ENCODE measurements around the gene SGCD.

The SGCD gene

DNA sequence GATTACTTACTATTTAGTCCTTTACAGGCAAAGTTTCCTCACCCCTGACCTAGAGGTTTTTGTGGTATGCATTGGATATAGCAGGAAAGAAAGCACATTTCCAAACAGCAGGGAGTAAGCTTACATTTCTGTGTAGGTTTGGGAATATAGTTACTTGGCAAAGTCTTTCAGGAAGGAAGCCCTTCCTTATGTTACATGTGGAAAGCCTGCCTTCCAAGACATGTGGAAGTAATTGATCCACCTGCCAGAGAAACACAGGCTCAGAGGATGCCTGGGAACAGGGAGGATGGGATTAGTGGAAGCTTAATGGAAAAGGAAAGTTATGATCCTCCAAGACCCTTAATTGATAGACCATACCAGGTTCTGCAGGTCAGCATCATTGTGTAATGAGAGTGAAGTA lies 435.8 kb downstream of the SGCD start:
- Histone ChIP-seq H3K4me3 (replicated peaks; ENCODE audit: low read depth, low read length) (no peak overlapping the region), H3K27me3 (replicated peaks; ENCODE audit: control insufficient read depth, insufficient read depth, low read length) (no peaks in the 10 kb centered on the region; the same call in 1 of the 2 replicates), H3K36me3 (ENCODE audit: control insufficient read depth, insufficient read depth, low read length) (no peaks in the 10 kb centered on the region)
- no peak for TF ChIP-seq CTCF (IDR thresholded peaks at IDR 0.05; ENCODE audit: insufficient read depth, low read length, poor library complexity, severe bottlenecking)
- DNase-seq (ENCODE audit: extremely low read depth, insufficient read length) = no peak

- H3K27me3 ChIP-seq (replicated peaks; ENCODE audit: control insufficient read depth, insufficient read depth, low read length) = no peaks in the 10 kb centered on the region; the same call in 1 of the 2 replicates
- no peak for TF ChIP-seq CTCF (IDR thresholded peaks at IDR 0.05; ENCODE audit: insufficient read depth, low read length, poor library complexity, severe bottlenecking)
- H3K36me3 ChIP-seq (ENCODE audit: control insufficient read depth, insufficient read depth, low read length) = no peaks in the 10 kb centered on the region
- no peak overlapping the region for H3K4me3 ChIP-seq (replicated peaks; ENCODE audit: low read depth, low read length)
- DNase-seq (ENCODE audit: extremely low read depth, insufficient read length) = no peak
These were observed 437.4 kb downstream of the SGCD start for GRCh38 chr5:156764176-156764971.

DNA sequence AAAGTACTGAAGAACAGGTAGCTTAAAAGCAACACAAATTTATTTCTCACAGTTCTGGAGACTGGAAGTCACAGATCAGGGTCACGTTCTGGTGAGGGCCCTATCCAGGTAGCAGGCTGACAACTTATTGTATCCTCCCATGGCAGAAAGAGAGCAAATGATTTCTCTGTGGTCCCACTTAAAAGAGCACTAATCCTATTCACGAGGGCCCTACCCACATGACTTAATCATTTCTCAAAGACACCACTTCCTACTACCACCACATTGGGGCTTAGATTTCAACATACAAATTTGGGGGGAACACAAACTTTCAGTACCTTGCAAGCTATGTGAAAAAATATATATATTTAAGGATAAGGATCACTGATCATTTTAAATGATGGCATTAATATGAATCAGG lies 447.3 kb downstream of the SGCD start:
- Histone ChIP-seq H3K4me3 (replicated peaks; ENCODE audit: low read depth, low read length) (no peak overlapping the region), H3K27me3 (replicated peaks; ENCODE audit: control insufficient read depth, insufficient read depth, low read length) (no peaks in the 10 kb centered on the region), H3K36me3 (ENCODE audit: control insufficient read depth, insufficient read depth, low read length) (no peaks in the 10 kb centered on the region)
- DNase-seq (ENCODE audit: extremely low read depth, insufficient read length) = no peak
- no peak for TF ChIP-seq CTCF (IDR thresholded peaks at IDR 0.05; ENCODE audit: insufficient read depth, low read length, poor library complexity, severe bottlenecking)

DNA sequence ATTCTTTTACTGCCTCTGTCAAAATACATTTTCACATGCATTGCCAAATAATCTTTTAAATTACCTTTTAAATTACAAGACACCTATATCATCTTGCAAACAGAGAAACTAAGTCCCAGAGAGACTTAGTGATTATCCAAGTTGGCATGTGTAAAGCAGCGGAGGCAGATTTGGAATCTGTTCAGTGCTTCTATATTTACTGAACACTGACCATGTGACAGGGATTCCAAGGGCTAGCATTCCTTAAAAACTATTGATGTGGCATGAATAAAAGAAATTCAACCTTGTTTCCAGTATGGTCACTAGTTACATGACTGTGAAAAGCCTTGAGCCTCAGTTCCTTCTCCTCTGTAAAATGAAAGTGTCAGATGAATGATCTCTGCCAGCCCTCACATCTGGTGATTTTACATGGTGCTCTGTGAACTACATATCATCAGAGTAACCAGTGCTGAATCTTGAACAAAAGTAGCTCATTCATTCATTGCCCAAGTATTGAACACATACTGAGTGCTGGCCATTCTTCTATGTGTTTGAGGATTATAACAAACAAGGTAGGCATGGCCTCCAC lies 451.3 kb downstream of the SGCD start:
- Histone ChIP-seq H3K36me3 (ENCODE audit: control insufficient read depth, insufficient read depth, low read length) (no peaks in the 10 kb centered on the region), H3K27me3 (replicated peaks; ENCODE audit: control insufficient read depth, insufficient read depth, low read length) (no peaks in the 10 kb centered on the region), H3K4me3 (replicated peaks; ENCODE audit: low read depth, low read length) (no peak overlapping the region)
- DNase-seq (ENCODE audit: extremely low read depth, insufficient read length) = no peak
- TF ChIP-seq CTCF (IDR thresholded peaks at IDR 0.05; ENCODE audit: insufficient read depth, low read length, poor library complexity, severe bottlenecking) = no peak

DNA sequence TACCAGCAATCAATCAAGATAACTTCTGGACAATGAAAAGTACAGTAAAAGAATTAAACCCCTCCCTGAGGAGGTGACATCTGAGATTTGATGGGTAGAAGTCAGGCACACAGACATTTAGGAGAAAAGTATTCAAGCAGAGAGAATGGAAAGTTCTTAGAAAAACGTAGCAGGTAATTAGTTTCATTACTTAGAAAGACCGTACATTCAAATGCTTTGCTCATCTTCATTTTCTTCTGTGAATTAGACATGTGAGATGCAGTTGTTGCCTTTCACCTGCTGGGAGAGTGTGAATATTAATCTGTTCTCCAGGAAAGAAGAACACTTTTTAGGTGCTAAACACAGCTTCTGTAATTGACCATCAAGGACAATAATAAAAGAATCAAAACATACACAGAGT lies 451.8 kb downstream of the SGCD start:
- no peak for DNase-seq (ENCODE audit: extremely low read depth, insufficient read length)

More for the DNA sequence above, 451.8 kb downstream of the SGCD start:
- no peaks in the 10 kb centered on the region for H3K36me3 ChIP-seq (ENCODE audit: control insufficient read depth, insufficient read depth, low read length)
- H3K27me3 ChIP-seq (replicated peaks; ENCODE audit: control insufficient read depth, insufficient read depth, low read length) = no peaks in the 10 kb centered on the region
- TF ChIP-seq CTCF (IDR thresholded peaks at IDR 0.05; ENCODE audit: insufficient read depth, low read length, poor library complexity, severe bottlenecking) = no peak
- no peak overlapping the region for H3K4me3 ChIP-seq (replicated peaks; ENCODE audit: low read depth, low read length)
